ENCODE data around the gene SNAPC5. TPM values are rescaled to one million over a fixed set of nuclear protein-coding genes. Genes with fewer than 3 reads are reported as not detected.

SNAPC5 gene
- total RNA-seq, 1 experiment from 2014 or later, result 36.4 TPM

DNA sequence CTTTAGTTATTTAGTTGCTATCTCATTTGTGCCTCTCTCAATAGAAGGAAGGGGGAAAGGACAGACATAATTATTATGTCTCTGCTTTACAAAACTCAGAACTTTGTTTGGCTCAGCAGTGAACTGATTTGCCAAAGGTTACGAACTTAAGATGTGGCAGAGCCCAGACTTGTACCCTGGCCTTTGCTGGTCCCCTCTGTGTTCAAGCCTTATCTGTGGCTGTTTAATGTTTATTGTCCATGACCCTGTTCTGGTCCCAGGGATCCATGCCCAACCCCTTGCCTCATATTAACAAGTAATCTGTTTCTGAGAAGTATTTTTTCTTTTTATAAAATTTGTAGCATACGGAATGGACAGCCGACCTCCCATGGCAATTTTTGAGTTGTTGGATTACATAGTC lies 10.7 kb downstream of the SNAPC5 start:
- Histone ChIP-seq H3K36me3 (ENCODE audit: control insufficient read depth, insufficient read depth, low read length) (peaks cover 3% of the 10 kb centered on the region; the same call in 1 of the 2 replicates), H3K4me3 (ENCODE audit: low read depth in 2 of 2, low read length in 2 of 2) (no peak overlapping the region), H3K27ac (ENCODE audit: low read length) (no peak overlapping the region), H3K27me3 (ENCODE audit: control insufficient read depth, insufficient read depth, low read length) (no peaks in the 10 kb centered on the region), H3K9me3 (ENCODE audit: control insufficient read depth, insufficient read depth, low read depth, low read length) (no peaks in the 10 kb centered on the region), H3K4me1 (ENCODE audit: control insufficient read depth, insufficient read depth, low read length) (no peaks in the 10 kb centered on the region)
- in situ Hi-C loops (cut with HindIII; ENCODE audit: low pct_unique_long_range_greater_than_20kb, low sequenced_read_pairs), result no loop called here
- intact Hi-C loops (cut with micrococcal nuclease; ENCODE audit: unreplicated experiment), result no loop called here
- ChIA-PET POLR2A (interaction anchor here (0.7 kb wide), 1 partner anchor 968 kb away, joined by 5 read pairs; no protein-coding TSS in a partner anchor), CTCF (no interaction called here)
- TF ChIP-seq POLR2AphosphoS5 (IDR thresholded peaks at IDR 0.05; ENCODE audit: low read depth, low read length) (no peak), TCF7L2 (IDR thresholded peaks at IDR 0.05; ENCODE audit: low read depth, low read length) (no peak), SIN3A (IDR thresholded peaks at IDR 0.05; ENCODE audit: borderline replicate concordance, insufficient read depth, low read depth, low read length) (no peak)
- TF ChIP-seq, protein P1, sequence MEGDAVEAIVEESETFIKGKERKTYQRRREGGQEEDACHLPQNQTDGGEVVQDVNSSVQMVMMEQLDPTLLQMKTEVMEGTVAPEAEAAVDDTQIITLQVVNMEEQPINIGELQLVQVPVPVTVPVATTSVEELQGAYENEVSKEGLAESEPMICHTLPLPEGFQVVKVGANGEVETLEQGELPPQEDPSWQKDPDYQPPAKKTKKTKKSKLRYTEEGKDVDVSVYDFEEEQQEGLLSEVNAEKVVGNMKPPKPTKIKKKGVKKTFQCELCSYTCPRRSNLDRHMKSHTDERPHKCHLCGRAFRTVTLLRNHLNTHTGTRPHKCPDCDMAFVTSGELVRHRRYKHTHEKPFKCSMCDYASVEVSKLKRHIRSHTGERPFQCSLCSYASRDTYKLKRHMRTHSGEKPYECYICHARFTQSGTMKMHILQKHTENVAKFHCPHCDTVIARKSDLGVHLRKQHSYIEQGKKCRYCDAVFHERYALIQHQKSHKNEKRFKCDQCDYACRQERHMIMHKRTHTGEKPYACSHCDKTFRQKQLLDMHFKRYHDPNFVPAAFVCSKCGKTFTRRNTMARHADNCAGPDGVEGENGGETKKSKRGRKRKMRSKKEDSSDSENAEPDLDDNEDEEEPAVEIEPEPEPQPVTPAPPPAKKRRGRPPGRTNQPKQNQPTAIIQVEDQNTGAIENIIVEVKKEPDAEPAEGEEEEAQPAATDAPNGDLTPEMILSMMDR (IDR thresholded peaks at IDR 0.05), result no peak
- TF ChIP-seq, protein P2, sequence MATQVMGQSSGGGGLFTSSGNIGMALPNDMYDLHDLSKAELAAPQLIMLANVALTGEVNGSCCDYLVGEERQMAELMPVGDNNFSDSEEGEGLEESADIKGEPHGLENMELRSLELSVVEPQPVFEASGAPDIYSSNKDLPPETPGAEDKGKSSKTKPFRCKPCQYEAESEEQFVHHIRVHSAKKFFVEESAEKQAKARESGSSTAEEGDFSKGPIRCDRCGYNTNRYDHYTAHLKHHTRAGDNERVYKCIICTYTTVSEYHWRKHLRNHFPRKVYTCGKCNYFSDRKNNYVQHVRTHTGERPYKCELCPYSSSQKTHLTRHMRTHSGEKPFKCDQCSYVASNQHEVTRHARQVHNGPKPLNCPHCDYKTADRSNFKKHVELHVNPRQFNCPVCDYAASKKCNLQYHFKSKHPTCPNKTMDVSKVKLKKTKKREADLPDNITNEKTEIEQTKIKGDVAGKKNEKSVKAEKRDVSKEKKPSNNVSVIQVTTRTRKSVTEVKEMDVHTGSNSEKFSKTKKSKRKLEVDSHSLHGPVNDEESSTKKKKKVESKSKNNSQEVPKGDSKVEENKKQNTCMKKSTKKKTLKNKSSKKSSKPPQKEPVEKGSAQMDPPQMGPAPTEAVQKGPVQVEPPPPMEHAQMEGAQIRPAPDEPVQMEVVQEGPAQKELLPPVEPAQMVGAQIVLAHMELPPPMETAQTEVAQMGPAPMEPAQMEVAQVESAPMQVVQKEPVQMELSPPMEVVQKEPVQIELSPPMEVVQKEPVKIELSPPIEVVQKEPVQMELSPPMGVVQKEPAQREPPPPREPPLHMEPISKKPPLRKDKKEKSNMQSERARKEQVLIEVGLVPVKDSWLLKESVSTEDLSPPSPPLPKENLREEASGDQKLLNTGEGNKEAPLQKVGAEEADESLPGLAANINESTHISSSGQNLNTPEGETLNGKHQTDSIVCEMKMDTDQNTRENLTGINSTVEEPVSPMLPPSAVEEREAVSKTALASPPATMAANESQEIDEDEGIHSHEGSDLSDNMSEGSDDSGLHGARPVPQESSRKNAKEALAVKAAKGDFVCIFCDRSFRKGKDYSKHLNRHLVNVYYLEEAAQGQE (IDR thresholded peaks at IDR 0.05; ENCODE audit: insufficient read depth in 1 of 2, low read depth in 2 of 2, low read length in 1 of 2), result no peak
- no TSS peak for BruUV-seq (replicated peaks)
- no peak for ATAC-seq
- DNase-seq (ENCODE audit: low read depth, low spot score), result no peak

DNA sequence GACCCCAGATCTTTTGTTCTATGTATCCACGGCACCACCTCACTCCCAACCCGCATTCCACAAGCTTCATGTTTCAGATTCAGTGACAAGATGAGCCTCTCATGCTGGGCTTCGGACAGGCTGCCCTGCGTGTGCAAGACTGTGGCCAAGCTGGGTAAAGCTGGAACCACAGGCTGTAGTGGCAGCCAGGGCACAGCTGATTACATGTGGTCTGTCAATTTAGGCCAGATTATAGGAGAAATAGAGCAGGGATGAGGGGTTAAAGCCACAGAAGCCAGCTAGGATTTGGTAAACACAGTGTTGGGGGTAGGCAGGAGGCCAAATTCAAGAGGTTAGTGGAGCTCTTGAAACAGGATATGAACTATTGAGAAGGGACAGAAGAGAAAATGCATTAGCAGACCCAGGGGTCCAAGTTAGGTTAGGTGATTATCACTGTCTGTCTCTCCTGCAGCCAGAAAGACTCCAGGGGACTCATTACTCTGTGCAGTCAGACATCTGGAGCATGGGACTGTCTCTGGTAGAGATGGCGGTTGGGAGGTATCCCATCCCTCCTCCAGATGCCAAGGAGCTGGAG lies 12.9 kb downstream of the SNAPC5 start:
- BruUV-seq (replicated peaks), result no TSS peak
- POLR2A ChIA-PET, result no interaction called here
- in situ Hi-C loops (cut with HindIII; ENCODE audit: low pct_unique_long_range_greater_than_20kb, low sequenced_read_pairs), result no loop called here

More for the DNA sequence above, 12.9 kb downstream of the SNAPC5 start:
- intact Hi-C loops (cut with micrococcal nuclease; ENCODE audit: unreplicated experiment), result no loop called here
- Histone ChIP-seq H3K27ac (ENCODE audit: low read length) (no peak overlapping the region), H3K4me3 (ENCODE audit: low read depth in 2 of 2, low read length in 2 of 2) (no peak overlapping the region), H3K27me3 (ENCODE audit: control insufficient read depth, insufficient read depth, low read length) (no peaks in the 10 kb centered on the region), H3K4me1 (ENCODE audit: control insufficient read depth, insufficient read depth, low read length) (no peaks in the 10 kb centered on the region), H3K9me3 (ENCODE audit: control insufficient read depth, insufficient read depth, low read depth, low read length) (no peaks in the 10 kb centered on the region), H3K36me3 (ENCODE audit: control insufficient read depth, insufficient read depth, low read length) (peaks cover 3% of the 10 kb centered on the region; the same call in 1 of the 2 replicates)
- DNase-seq (ENCODE audit: low read depth, low spot score) (no peak), ATAC-seq (no peak)
- CTCF ChIA-PET, result no interaction called here
- TF ChIP-seq SIN3A (IDR thresholded peaks at IDR 0.05; ENCODE audit: borderline replicate concordance, insufficient read depth, low read depth, low read length), result no peak
- TF ChIP-seq, protein P1 (IDR thresholded peaks at IDR 0.05), result no peak
- TF ChIP-seq, protein P2 (IDR thresholded peaks at IDR 0.05; ENCODE audit: insufficient read depth in 1 of 2, low read depth in 2 of 2, low read length in 1 of 2), result no peak
- no peak for TF ChIP-seq TCF7L2 (IDR thresholded peaks at IDR 0.05; ENCODE audit: low read depth, low read length)
- no peak for TF ChIP-seq POLR2AphosphoS5 (IDR thresholded peaks at IDR 0.05; ENCODE audit: low read depth, low read length)
